OCI-LY7 (cell line): ENCODE measurements around the gene CRYBG1. TPM values are rescaled to one million over a fixed set of nuclear protein-coding genes. Genes with fewer than 3 reads are reported as not detected.

Experiments
- BruUV-seq: library from RNA; stranded (reverse); fragments of 400-500 nt; replicated peaks from 2 replicates; lab custom pipeline; 2021; lab: Mats Ljungman, UMichigan
- CTCF ChIA-PET: fragments of 300-600 bp; sonication (Branson Sonifier 250); formaldehyde crosslinking; loops from one replicate; lab custom pipeline; 2022; ENCODE audit warnings: antibody characterized with exemption; ENCODE audit not compliant: unreplicated experiment; lab: Charles Lee
- POLR2A ChIA-PET: fragments of 300-600 bp; sonication (Branson Sonifier 250); formaldehyde crosslinking; loops from one replicate; lab custom pipeline; 2022; ENCODE audit warnings: antibody characterized with exemption; lab: Charles Lee
- DNase-seq: peaks from one replicate; pipeline ENCODE4 v3.0.0-alpha.2; 2015; ENCODE audit warnings: low spot score
- H2AFZ ChIP-seq: fragments of 200-600 bp; sonication (generic), shearing (Covaris generic); 2 replicates; pipeline ENCODE4 v1.6.1; 2014; ENCODE audit warnings: mild to moderate bottlenecking, antibody characterized with exemption, low read length, moderate library complexity
- H3K27ac ChIP-seq: fragments of 200-600 bp; sonication (generic); 2 replicates; pipeline ENCODE4 v1.5.1; 2014; ENCODE audit warnings: mixed run types, low read depth, mild to moderate bottlenecking, moderate library complexity, low read length, inconsistent platforms; ENCODE audit not compliant: poor library complexity, severe bottlenecking
- H3K36me3 ChIP-seq: fragments of 200-600 bp; sonication (generic); 2 replicates; pipeline ENCODE4 v1.6.1; 2014; ENCODE audit warnings: mild to moderate bottlenecking, antibody characterized with exemption, low read length, moderate library complexity, mixed read lengths; ENCODE audit not compliant: insufficient read depth
- H3K4me1 ChIP-seq: fragments of 200-600 bp; sonication (generic); 2 replicates; pipeline ENCODE4 v1.5.1; 2014; ENCODE audit warnings: mild to moderate bottlenecking, low read length; ENCODE audit not compliant: insufficient read depth, poor library complexity, severe bottlenecking
- H3K4me2 ChIP-seq: fragments of 200-600 bp; sonication (generic); 2 replicates; pipeline ENCODE4 v1.6.1; 2014; ENCODE audit warnings: mild to moderate bottlenecking, low read length
- H3K4me3 ChIP-seq: fragments of 200-600 bp; sonication (generic); 2 replicates; pipeline ENCODE4 v1.5.1; 2014; ENCODE audit warnings: mild to moderate bottlenecking, low read depth, low read length; ENCODE audit not compliant: poor library complexity, severe bottlenecking
- H3K79me2 ChIP-seq: fragments of 200-600 bp; sonication (generic); 2 replicates; pipeline ENCODE4 v1.6.1; 2016; ENCODE audit warnings: low read depth, mild to moderate bottlenecking, low read length, moderate library complexity, mixed read lengths; ENCODE audit not compliant: insufficient read depth
- H3K9me2 ChIP-seq: fragments of 200-600 bp; sonication (generic); 2 replicates; pipeline ENCODE4 v1.6.1; 2016; ENCODE audit warnings: mild to moderate bottlenecking, low read length, mixed read lengths; ENCODE audit not compliant: insufficient read depth
- H3K9me3 ChIP-seq: fragments of 200-600 bp; sonication (generic); 2 replicates; pipeline ENCODE4 v1.6.1; 2014; ENCODE audit warnings: mild to moderate bottlenecking, mixed run types, low read length, mixed read lengths
- H4K20me1 ChIP-seq: fragments of 200-600 bp; sonication (generic); 2 replicates; pipeline ENCODE4 v1.6.1; 2014; ENCODE audit warnings: mild to moderate bottlenecking, antibody characterized with exemption, low read length, moderate library complexity, mixed read lengths; ENCODE audit not compliant: insufficient read depth
- CTCF ChIP-seq: fragments of 200-600 bp; sonication (generic); conservative IDR thresholded peaks from 2 replicates; pipeline ENCODE4 v1.5.1; 2014; ENCODE audit warnings: mild to moderate bottlenecking, antibody characterized with exemption, low read length, moderate library complexity, mixed read lengths
- EZH2phosphoT487 ChIP-seq: fragments of 200-600 bp; sonication (generic); IDR thresholded peaks from 2 replicates; pipeline ENCODE4 v1.6.1; 2018; ENCODE audit warnings: low read depth, borderline replicate concordance, mild to moderate bottlenecking, mixed run types, antibody characterized with exemption, low read length, moderate library complexity, mixed read lengths
- intact Hi-C: fragments of 100-400 bp; cut with micrococcal nuclease; formaldehyde crosslinking; loops from one replicate; pipeline ENCODE4 v1.10.0; 2022; ENCODE audit not compliant: unreplicated experiment
- total RNA-seq, 2 experiments: library from RNA; depleted of rRNA in 1 of 2; stranded (reverse); fragments of >200 nt in 1 of 2; shearing (Covaris generic) in 1 of 2; gene quantifications; 2 replicates each; pipeline ENCODE4 v1.2.3, GENCODE V29; 2014 to 2022

Gene CRYBG1
- total RNA-seq, 2 experiments from 2014 or later = 41.7 to 66.2 TPM

GRCh38 chr6:106359959-106360409, 533 bp upstream of the CRYBG1 start:
- DNase-seq = no peak
- Histone ChIP-seq H3K36me3 (no peaks in the 10 kb centered on the region), H3K9me3 (no peaks in the 10 kb centered on the region), H3K4me1 (no peaks in the 10 kb centered on the region), H3K4me3 (no peak overlapping the region), H4K20me1 (no peaks in the 10 kb centered on the region), H2AFZ (no peak overlapping the region; the same call in 1 of the 2 replicates), H3K9me2 (no peaks in the 10 kb centered on the region), H3K79me2 (no peaks in the 10 kb centered on the region), H3K4me2 (peak overlapping the region; percentile 44; the same call in 1 of the 2 replicates), H3K27ac (no peak overlapping the region)
- intact Hi-C loops = loop anchor here (10.0 kb wide), 1 partner anchor 65 kb away; no protein-coding TSS in a partner anchor
- CTCF ChIA-PET = no interaction called here
- BruUV-seq = no TSS peak
- POLR2A ChIA-PET = interaction anchor here (0.5 kb wide), 1 partner anchor 12 kb away, joined by 4 read pairs; no protein-coding TSS in a partner anchor
- TF ChIP-seq EZH2phosphoT487 (no peak), CTCF (no peak)

GRCh38 chr6:106360989-106361430, 493 bp downstream of the CRYBG1 start:
- no peak overlapping the region for H3K27ac ChIP-seq
- no TSS peak for BruUV-seq
- no peak for DNase-seq
- H3K79me2 ChIP-seq = no peaks in the 10 kb centered on the region
- H3K36me3 ChIP-seq = no peaks in the 10 kb centered on the region
- H3K9me2 ChIP-seq = no peaks in the 10 kb centered on the region
- H4K20me1 ChIP-seq = no peaks in the 10 kb centered on the region
- POLR2A ChIA-PET = interaction anchor here (0.5 to 1.0 kb wide), 2 partner anchors 196 to 377 kb away, joined by 3 read pairs; no protein-coding TSS in a partner anchor
- TF ChIP-seq CTCF = no peak
- TF ChIP-seq EZH2phosphoT487 = no peak
- CTCF ChIA-PET = no interaction called here
- H3K9me3 ChIP-seq = no peaks in the 10 kb centered on the region
- H2AFZ ChIP-seq = no peak overlapping the region
- H3K4me1 ChIP-seq = no peaks in the 10 kb centered on the region
- H3K4me2 ChIP-seq = peak overlapping the region; percentile 20; the same call in 1 of the 2 replicates
- H3K4me3 ChIP-seq = no peak overlapping the region
- intact Hi-C loops = loop anchor here (10.0 kb wide), 1 partner anchor 64 kb away; no protein-coding TSS in a partner anchor
